ENCODE results near the gene NUB1.

The NUB1 gene

GRCh38 chr7:151306374-151306773 lies 35.2 kb upstream of the NUB1 start:
- peaks cover 3% of the 10 kb centered on the region for H3K4me1 ChIP-seq
- no peak for TF ChIP-seq CTCF (IDR thresholded peaks at IDR 0.05)
- no peak overlapping the region for H3K27ac ChIP-seq
- no peaks in the 10 kb centered on the region for H3K9me3 ChIP-seq (ENCODE audit: control insufficient read depth, low read length)
- no peak overlapping the region for H3K4me3 ChIP-seq (ENCODE audit: low read depth, low read length)
- peaks cover 3% of the 10 kb centered on the region for H3K27me3 ChIP-seq (ENCODE audit: control insufficient read depth, insufficient read depth, low read length)
- H2AFZ ChIP-seq = no peak overlapping the region
- no peak overlapping the region for H3K9ac ChIP-seq
- H3K36me3 ChIP-seq (ENCODE audit: control insufficient read depth, insufficient read depth, low read length) = no peaks in the 10 kb centered on the region
- no peaks in the 10 kb centered on the region for H3K79me2 ChIP-seq
- H3K4me2 ChIP-seq (ENCODE audit: low read length) = no peak overlapping the region

GRCh38 chr7:151306860-151307259 lies 34.8 kb upstream of the NUB1 start:
- no peaks in the 10 kb centered on the region for H3K36me3 ChIP-seq (ENCODE audit: control insufficient read depth, insufficient read depth, low read length)
- peaks cover 3% of the 10 kb centered on the region for H3K4me1 ChIP-seq

GRCh38 chr7:151307536-151307935 lies 34.1 kb upstream of the NUB1 start:
- no peak for TF ChIP-seq CTCF (IDR thresholded peaks at IDR 0.05)
- Histone ChIP-seq H3K4me1 (peaks cover 3% of the 10 kb centered on the region), H3K79me2 (no peaks in the 10 kb centered on the region), H2AFZ (no peak overlapping the region), H3K27ac (no peak overlapping the region), H3K4me2 (ENCODE audit: low read length) (no peak overlapping the region), H3K27me3 (ENCODE audit: control insufficient read depth, insufficient read depth, low read length) (peaks cover 3% of the 10 kb centered on the region), H3K9me3 (ENCODE audit: control insufficient read depth, low read length) (no peaks in the 10 kb centered on the region), H3K36me3 (ENCODE audit: control insufficient read depth, insufficient read depth, low read length) (no peaks in the 10 kb centered on the region), H3K9ac (no peak overlapping the region), H3K4me3 (ENCODE audit: low read depth, low read length) (no peak overlapping the region)

More at GRCh38 chr7:151306860-151307259, 34.8 kb upstream of the NUB1 start:
- H3K4me2 ChIP-seq (ENCODE audit: low read length) = no peak overlapping the region
- no peak overlapping the region for H3K27ac ChIP-seq
- H3K27me3 ChIP-seq (ENCODE audit: control insufficient read depth, insufficient read depth, low read length) = peaks cover 3% of the 10 kb centered on the region
- no peak for TF ChIP-seq CTCF (IDR thresholded peaks at IDR 0.05)
- H3K4me3 ChIP-seq (ENCODE audit: low read depth, low read length) = no peak overlapping the region
- no peaks in the 10 kb centered on the region for H3K79me2 ChIP-seq
- no peak overlapping the region for H3K9ac ChIP-seq
- no peaks in the 10 kb centered on the region for H3K9me3 ChIP-seq (ENCODE audit: control insufficient read depth, low read length)
- H2AFZ ChIP-seq = no peak overlapping the region

GRCh38 chr7:151308256-151308655 lies 33.4 kb upstream of the NUB1 start:
- H3K36me3 ChIP-seq (ENCODE audit: control insufficient read depth, insufficient read depth, low read length) = no peaks in the 10 kb centered on the region
- H3K4me2 ChIP-seq (ENCODE audit: low read length) = no peak overlapping the region
- H3K79me2 ChIP-seq = no peaks in the 10 kb centered on the region
- H3K4me3 ChIP-seq (ENCODE audit: low read depth, low read length) = no peak overlapping the region
- no peak overlapping the region for H3K9ac ChIP-seq
- H3K27ac ChIP-seq = no peak overlapping the region
- no peak for TF ChIP-seq CTCF (IDR thresholded peaks at IDR 0.05)
- H3K27me3 ChIP-seq (ENCODE audit: control insufficient read depth, insufficient read depth, low read length) = peaks cover 3% of the 10 kb centered on the region
- no peaks in the 10 kb centered on the region for H3K9me3 ChIP-seq (ENCODE audit: control insufficient read depth, low read length)
- H3K4me1 ChIP-seq = peaks cover 3% of the 10 kb centered on the region
- no peak overlapping the region for H2AFZ ChIP-seq

GRCh38 chr7:151308791-151309190 lies 32.8 kb upstream of the NUB1 start:
- Histone ChIP-seq H3K27me3 (ENCODE audit: control insufficient read depth, insufficient read depth, low read length) (peaks cover under 1% of the 10 kb centered on the region), H3K27ac (no peak overlapping the region), H3K9me3 (ENCODE audit: control insufficient read depth, low read length) (no peaks in the 10 kb centered on the region), H3K79me2 (no peaks in the 10 kb centered on the region), H3K4me3 (ENCODE audit: low read depth, low read length) (no peak overlapping the region), H2AFZ (no peak overlapping the region), H3K4me1 (no peaks in the 10 kb centered on the region), H3K4me2 (ENCODE audit: low read length) (no peak overlapping the region), H3K36me3 (ENCODE audit: control insufficient read depth, insufficient read depth, low read length) (no peaks in the 10 kb centered on the region), H3K9ac (no peak overlapping the region)
- TF ChIP-seq CTCF (IDR thresholded peaks at IDR 0.05) = no peak

All from parathyroid adenoma (tissue), 2 donors.